NCI-H524 (cell line): ENCODE measurements around the gene GDAP1L1.

Source experiments
- DNase-seq, 2 experiments: peaks; one replicate each; lab custom pipeline; 2025; lab: John Stamatoyannopoulos, UW

GDAP1L1 gene

GRCh38 chr20:44247131-44247571 is at the start of gene GDAP1L1:
Gene GDAP1L1, plus strand, starts transcription at chr20:44247308. Its CDS starts 27 bp downstream, at chr20:44247335.
- DNase-seq, result peak; percentile 51 to 63

DNA sequence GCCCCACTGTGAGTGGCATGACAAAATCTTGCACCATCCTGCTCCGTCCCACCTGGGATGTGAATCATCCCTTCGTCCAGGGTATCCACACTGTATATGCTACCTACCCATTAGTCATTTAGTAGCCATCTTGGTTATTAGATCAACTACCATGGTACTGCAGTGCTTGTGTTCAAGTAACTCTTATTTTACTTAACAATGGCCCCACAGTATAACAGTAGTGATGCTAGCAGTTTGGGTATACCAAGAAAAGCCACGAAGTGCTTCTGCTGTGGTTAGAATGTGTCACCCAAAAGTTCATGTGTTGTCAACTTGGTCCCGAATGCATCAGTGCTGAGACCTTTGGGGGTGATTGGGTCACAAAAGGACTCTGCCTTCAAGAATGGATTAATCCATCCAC is 48.2 kb upstream of the GDAP1L1 start:
- DNase-seq, result no peak

DNA sequence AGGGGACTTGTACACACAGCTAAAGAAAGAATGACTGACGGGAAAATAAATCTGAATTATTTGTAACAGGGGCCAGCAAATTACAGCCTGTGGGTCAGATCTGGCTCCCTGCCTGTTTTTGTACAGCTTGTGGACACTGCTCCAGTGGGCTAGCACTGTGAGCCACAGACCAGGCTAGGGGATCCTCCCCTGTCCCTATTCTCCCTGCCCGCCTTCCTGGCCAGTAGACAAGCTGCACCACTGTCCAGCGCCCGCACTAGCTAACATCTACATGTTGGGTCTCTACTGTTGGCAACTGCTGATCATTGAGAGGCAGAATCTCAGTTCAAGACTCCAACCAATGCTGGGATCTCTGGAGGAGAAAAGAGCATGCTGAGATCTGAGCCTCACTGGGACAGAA is 47.2 kb upstream of the GDAP1L1 start:
- DNase-seq, result no peak

DNA sequence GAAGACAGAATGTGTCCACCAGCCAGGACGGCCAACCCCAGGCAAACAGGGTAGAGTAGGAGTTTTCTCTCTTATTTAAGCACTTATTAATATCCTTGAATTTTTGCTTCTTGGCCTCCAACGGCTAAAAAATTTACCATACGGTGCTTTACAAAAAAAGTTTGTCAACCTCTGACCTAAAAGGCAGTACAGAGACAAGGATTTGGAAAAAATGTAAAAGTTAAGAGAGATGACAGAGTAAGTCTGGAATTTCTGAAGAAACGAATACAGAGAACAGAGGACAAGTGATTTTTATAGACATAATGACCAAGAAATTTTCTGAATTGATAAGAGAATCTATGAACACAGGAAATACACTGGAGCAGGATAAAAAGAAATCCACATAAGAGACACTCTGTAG is 46.7 kb upstream of the GDAP1L1 start:
- no peak for DNase-seq

DNA sequence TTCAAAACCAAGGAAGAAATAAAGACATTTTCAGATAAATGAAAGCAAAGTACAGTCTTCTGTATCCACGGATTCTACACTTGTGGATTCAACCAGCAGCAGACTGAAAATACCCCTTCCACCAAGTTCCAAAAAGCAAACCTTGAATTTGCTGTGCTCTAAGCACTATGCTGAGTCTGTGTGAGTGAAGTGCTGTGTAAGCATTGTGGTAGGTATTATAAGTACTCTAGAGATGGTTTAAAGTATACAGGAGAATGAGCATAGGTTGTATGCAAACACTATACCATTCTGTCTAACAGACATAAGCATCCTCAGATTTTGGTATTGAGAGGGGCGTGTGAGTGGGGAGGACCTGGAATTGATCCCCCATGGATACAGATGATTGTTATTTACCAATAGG is 46.1 kb upstream of the GDAP1L1 start:
- no peak for DNase-seq

GRCh38 chr20:44203161-44203560 is 43.9 kb upstream of the GDAP1L1 start:
- no peak for DNase-seq

GRCh38 chr20:44204156-44204831 is 42.8 kb upstream of the GDAP1L1 start:
- DNase-seq, result no peak

DNA sequence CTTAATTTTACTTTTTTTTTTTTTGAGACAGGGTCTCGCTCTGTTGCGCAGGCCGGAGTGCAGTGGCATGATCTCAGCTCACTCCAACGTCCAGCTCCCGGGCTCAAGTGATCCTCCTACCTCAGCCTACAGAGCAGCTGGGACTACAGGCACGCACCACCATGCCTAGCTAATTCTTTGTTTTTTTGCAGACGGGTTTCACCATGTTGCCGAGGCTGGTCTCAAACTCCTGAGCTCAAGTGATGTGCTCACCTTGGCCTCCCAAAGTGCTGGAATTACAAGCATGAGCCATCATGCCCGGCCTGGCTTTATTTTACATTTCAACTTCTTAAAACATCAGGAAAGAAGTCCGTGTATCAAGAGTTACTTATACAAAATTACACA is 42.3 kb upstream of the GDAP1L1 start:
- DNase-seq, result no peak

DNA sequence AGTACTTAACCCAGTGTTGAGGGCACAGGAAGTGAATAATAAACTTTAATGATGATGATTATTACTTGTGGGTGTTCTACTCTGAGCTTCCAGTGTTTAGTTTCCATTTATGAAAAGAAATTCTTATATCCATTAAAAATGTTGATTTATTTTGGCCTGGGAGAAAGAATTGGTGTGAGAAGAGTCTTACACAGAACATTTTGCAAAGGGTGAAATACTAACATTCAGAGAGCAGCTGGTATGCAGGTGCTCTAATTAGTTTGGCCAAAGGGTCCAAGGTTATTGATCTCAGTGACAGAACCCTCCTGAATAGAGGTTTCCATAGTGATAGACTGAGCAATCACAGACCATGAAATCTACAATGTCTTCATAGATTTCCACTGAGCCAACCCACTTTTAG is 41.0 kb upstream of the GDAP1L1 start:
- DNase-seq, result no peak

GRCh38 chr20:44207126-44207723 is 39.9 kb upstream of the GDAP1L1 start:
- no peak for DNase-seq

GRCh38 chr20:44208165-44208564 is 38.9 kb upstream of the GDAP1L1 start:
- DNase-seq, result no peak

DNA sequence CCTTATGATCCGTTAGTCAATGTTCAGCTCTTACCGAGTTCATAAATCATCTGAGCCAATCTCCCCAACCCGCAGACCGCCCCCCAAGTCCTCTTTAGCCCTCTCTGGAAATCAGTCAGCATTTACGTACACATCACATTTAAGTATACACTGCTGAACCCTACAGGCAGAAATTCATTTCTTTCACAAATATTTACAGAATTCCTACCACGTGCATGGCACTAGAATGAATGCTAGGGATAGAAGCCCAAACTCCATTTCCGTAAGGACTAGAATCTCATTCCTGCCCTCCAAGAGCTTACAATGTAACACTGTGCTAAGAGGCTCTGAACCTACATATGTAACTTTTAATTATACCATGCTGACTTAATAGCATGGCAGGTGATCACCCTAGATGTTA is 38.3 kb upstream of the GDAP1L1 start:
- DNase-seq, result no peak

DNA sequence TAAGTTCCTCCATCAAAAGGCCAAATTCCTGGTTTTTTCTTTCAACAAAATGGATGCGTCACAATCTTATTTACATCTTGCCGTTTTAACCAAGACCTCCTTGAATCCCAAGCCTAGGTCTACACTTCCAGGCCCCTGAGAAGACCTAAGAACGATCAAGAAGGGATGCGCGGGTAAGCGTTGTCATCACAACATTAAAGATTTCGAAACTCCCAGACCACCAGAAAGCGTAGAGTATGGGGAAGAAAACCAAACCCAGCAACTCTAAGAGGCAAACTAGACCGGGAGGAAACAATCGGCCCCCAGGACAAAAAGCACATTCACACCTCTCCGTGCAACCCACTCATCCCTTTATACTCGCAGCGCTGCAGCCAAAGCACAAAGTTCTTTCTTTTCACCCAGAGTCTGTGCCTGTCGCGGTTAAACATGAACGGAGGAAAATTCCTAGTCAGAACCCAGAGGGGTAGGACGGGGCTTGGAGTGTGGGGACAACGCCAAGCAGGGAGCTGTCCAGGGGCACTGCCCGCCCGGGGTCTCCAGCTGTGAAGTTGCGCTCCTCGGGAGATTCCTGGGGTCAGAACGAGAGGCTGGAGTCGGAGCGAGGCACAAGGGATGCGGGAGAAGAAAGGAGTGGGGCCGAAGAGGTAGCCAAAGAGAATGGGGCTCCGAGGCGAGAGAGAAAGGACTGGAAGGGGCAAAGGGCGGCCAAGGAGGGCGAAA is 37.3 kb upstream of the GDAP1L1 start:
- DNase-seq, result no peak

GRCh38 chr20:44210406-44211176 is 36.5 kb upstream of the GDAP1L1 start, which contains the start of gene OSER1:
Gene OSER1, minus strand, starts transcription at chr20:44210771. Its CDS starts 3,814 bp downstream, at chr20:44206957.
- peak; percentile 95 to 98 for DNase-seq

DNA sequence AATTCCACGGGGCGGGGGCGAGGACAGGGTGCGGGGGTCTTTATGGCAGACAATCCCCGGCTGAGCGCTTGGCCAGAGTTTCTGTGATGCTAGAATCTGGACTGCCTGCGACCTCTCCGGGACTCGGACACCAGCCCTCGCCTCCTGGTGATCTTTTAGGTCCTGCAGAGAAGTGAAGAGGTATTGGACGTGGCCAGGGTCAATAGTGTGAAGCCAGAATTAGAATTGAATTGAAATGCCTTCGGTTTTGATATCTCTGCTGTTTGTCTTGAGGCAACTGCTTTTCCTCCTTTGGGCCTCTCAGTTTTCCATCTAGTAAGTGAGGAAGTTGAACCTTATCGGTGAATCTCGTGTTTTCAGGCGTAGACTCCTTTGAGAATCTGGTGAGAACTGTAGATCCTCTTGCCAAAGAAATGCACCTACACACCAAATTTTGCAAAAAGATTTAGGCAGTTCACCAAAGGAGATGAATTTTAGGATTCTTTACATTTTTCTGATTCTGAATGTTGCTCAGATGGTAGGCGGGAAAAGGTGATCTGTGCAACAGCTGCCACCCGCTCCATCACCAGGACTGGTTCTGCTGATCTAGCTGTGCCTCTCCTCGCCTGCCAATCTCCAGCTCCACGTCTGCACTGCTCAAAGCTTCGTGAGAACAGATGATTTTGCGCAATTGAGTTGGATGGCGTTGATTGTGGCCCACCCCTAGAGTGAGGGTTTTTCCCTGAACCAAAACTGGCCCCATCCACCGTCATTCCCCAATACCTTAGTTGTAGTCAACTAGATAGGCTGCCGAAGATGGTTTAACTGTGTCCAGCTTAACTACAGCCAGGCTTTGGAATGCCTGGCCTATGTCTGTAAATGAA is 35.7 kb upstream of the GDAP1L1 start:
- DNase-seq, result peak in 1 of 2 experiments; percentile 53

DNA sequence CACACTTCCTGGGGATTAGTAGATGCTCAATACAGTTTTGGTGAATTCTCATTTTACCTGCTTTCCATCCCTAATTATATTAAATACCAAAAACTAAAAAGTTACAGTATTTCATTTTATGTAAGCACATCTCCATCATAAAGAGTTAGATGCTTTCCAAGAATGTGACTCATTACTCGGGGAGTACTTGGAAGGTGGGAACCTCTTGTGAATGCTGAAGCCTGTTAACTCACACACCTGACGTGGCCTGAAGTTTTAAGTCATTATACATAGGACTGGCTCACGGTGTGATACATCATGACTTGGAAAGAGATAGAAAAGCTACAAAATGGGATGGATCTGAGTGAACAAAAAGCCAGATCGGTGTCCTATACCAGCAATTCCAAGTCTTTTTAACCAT is 34.3 kb upstream of the GDAP1L1 start:
- DNase-seq, result no peak

DNA sequence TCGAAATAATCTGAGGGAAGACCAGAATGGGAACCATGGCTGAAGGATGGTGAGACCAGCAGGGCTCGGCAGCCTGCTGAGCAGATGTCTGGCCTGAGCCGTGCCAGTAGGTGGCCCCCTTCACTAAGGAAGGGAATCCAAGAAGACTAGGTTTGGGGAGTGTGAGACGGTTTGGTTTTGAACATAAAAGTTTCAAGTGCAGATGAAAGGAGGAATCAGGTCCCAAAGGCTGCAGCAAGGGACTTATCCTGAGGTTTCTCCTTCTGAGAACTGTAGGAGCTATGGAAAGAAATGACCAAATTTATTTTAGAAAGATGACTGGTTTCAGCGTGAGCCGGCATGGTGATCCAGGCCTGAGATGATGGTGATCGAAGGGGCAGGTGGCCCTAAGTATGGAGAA is 32.0 kb upstream of the GDAP1L1 start:
- DNase-seq, result peak; percentile 34 to 70

- DNase-seq, result peak; percentile 75 to 76
These were observed 29.6 kb upstream of the GDAP1L1 start for GRCh38 chr20:44217342-44218092.

- DNase-seq, result no peak
These were observed 28.7 kb upstream of the GDAP1L1 start for GRCh38 chr20:44218446-44218845.

GRCh38 chr20:44219170-44219730 is 27.9 kb upstream of the GDAP1L1 start:
- DNase-seq, result no peak
